UCSD-AML1 (cell line): ENCODE data around the gene ATP2B2.

ENCODE experiments used
- DNase-seq: peaks from one replicate; lab custom pipeline; 2025; ENCODE audit not compliant: unreplicated experiment; lab: John Stamatoyannopoulos, UW

ATP2B2 gene

GRCh38 chr3:10530241-10530640 lies 24.9 kb upstream of the ATP2B2 start:
- no peak for DNase-seq

GRCh38 chr3:10529809-10530208 lies 24.4 kb upstream of the ATP2B2 start:
- DNase-seq: no peak

- no peak for DNase-seq
Measured at GRCh38 chr3:10528046-10528445, 22.7 kb upstream of the ATP2B2 start.

- DNase-seq: no peak
Measured at GRCh38 chr3:10527295-10528001, 22.1 kb upstream of the ATP2B2 start.

GRCh38 chr3:10526366-10526765 lies 21.0 kb upstream of the ATP2B2 start:
- DNase-seq: no peak

- no peak for DNase-seq
Measured at GRCh38 chr3:10524799-10525301, 19.5 kb upstream of the ATP2B2 start.

- no peak for DNase-seq
Measured at GRCh38 chr3:10524270-10524669, 18.9 kb upstream of the ATP2B2 start.

GRCh38 chr3:10523561-10523960 lies 18.2 kb upstream of the ATP2B2 start:
- no peak for DNase-seq

GRCh38 chr3:10522646-10523303 lies 17.4 kb upstream of the ATP2B2 start:
- no peak for DNase-seq

- DNase-seq: no peak
Measured at GRCh38 chr3:10521772-10522441, 16.5 kb upstream of the ATP2B2 start.

GRCh38 chr3:10520072-10520471 lies 14.7 kb upstream of the ATP2B2 start:
- DNase-seq: no peak

GRCh38 chr3:10519236-10519635 lies 13.8 kb upstream of the ATP2B2 start:
- DNase-seq: no peak

- no peak for DNase-seq
Measured at GRCh38 chr3:10518506-10519150, 13.2 kb upstream of the ATP2B2 start.

- no peak for DNase-seq
Measured at GRCh38 chr3:10517627-10518026, 12.2 kb upstream of the ATP2B2 start.

- DNase-seq: no peak
Measured at GRCh38 chr3:10516544-10517452, 11.4 kb upstream of the ATP2B2 start.

- no peak for DNase-seq
Measured at GRCh38 chr3:10515884-10516495, 10.6 kb upstream of the ATP2B2 start.

- DNase-seq: no peak
Measured at GRCh38 chr3:10515396-10515795, 10.0 kb upstream of the ATP2B2 start.

GRCh38 chr3:10514407-10515069 lies 9.2 kb upstream of the ATP2B2 start:
- no peak for DNase-seq

GRCh38 chr3:10513306-10513705 lies 7.9 kb upstream of the ATP2B2 start:
- no peak for DNase-seq

GRCh38 chr3:10512687-10513086 lies 7.3 kb upstream of the ATP2B2 start:
- no peak for DNase-seq
